HG02571 (cell line): ENCODE measurements around the gene ABL1.

Experiments used
- ATAC-seq: cut with Tn5 transposase; IDR thresholded peaks from one replicate; pipeline ENCODE4 v1.9.1; 2021; ENCODE audit warnings: mild to moderate bottlenecking, moderate library complexity; ENCODE audit not compliant: unreplicated experiment

Gene ABL1

GRCh38 chr9:130824643-130825350, 10.3 kb upstream of the ABL1 start:
- no peak for ATAC-seq

GRCh38 chr9:130825351-130825651, 9.8 kb upstream of the ABL1 start:
- ATAC-seq = no peak

GRCh38 chr9:130825809-130826208, 9.2 kb upstream of the ABL1 start:
- ATAC-seq = no peak

- ATAC-seq = no peak
Measured at GRCh38 chr9:130829762-130830161, 5.3 kb upstream of the ABL1 start.

- ATAC-seq = no peak
Measured at GRCh38 chr9:130830231-130830760, 4.8 kb upstream of the ABL1 start.

- no peak for ATAC-seq
Measured at GRCh38 chr9:130831077-130831476, 4.0 kb upstream of the ABL1 start.

- ATAC-seq = no peak
Measured at GRCh38 chr9:130833031-130833990, 1.7 kb upstream of the ABL1 start.

GRCh38 chr9:130835441-130836298, 616 bp downstream of the ABL1 start:
- peak; percentile 27 for ATAC-seq

GRCh38 chr9:130837002-130837511, 2.0 kb downstream of the ABL1 start:
- no peak for ATAC-seq

GRCh38 chr9:130837643-130838042, 2.6 kb downstream of the ABL1 start:
- ATAC-seq = no peak

GRCh38 chr9:130839132-130840111, 4.4 kb downstream of the ABL1 start:
- no peak for ATAC-seq

- no peak for ATAC-seq
Measured at GRCh38 chr9:130842545-130842944, 7.5 kb downstream of the ABL1 start.

- ATAC-seq = no peak
Measured at GRCh38 chr9:130843049-130843908, 8.2 kb downstream of the ABL1 start.

GRCh38 chr9:130844044-130844451, 9.0 kb downstream of the ABL1 start:
- ATAC-seq = no peak

- ATAC-seq = no peak
Measured at GRCh38 chr9:130845254-130845653, 10.2 kb downstream of the ABL1 start.

- ATAC-seq = no peak
Measured at GRCh38 chr9:130845901-130846481, 10.9 kb downstream of the ABL1 start.

- ATAC-seq = no peak
Measured at GRCh38 chr9:130846487-130847305, 11.6 kb downstream of the ABL1 start.
